MM.1S (cell line): ENCODE results near the gene PIEZO1.
A peak's percentile ranks its signal among the peaks of the same experiment; 100 is the strongest.

Experiments
- DNase-seq: peaks from one replicate; pipeline ENCODE4 v3.0.0-alpha.2; 2015
- H2AFZ ChIP-seq: fragments of 300-600 bp; sonication (generic); 2 replicates; pipeline ENCODE4 v1.6.0; 2016; ENCODE audit warnings: antibody characterized with exemption, low read length
- H3F3A ChIP-seq: fragments of 300-600 bp; sonication (generic); 2 replicates; pipeline ENCODE4 v1.6.1; 2016; ENCODE audit warnings: mild to moderate bottlenecking, antibody characterized with exemption, low read length, moderate library complexity, mixed read lengths; ENCODE audit not compliant: insufficient read depth
- H3K27ac ChIP-seq: fragments of 300-600 bp; sonication (generic); 2 replicates; pipeline ENCODE4 v1.5.1; 2016; ENCODE audit warnings: mild to moderate bottlenecking, low read length
- H3K27me3 ChIP-seq: fragments of 300-600 bp; sonication (generic); replicated peaks from 2 replicates; pipeline ENCODE4 v1.6.0; 2016; ENCODE audit warnings: low read length; ENCODE audit not compliant: insufficient read depth
- H3K36me3 ChIP-seq: fragments of 300-600 bp; sonication (generic); replicated peaks from 2 replicates; pipeline ENCODE4 v1.6.1; 2016; ENCODE audit warnings: mild to moderate bottlenecking, low read length, mixed read lengths; ENCODE audit not compliant: insufficient read depth
- H3K4me1 ChIP-seq: fragments of 300-600 bp; sonication (generic); 2 replicates; pipeline ENCODE4 v1.6.1; 2016; ENCODE audit warnings: low read length, mixed read lengths
- H3K4me2 ChIP-seq: fragments of 300-600 bp; sonication (generic); 2 replicates; pipeline ENCODE4 v1.6.0; 2016; ENCODE audit warnings: low read depth, low read length
- H3K4me3 ChIP-seq: fragments of 300-600 bp; sonication (generic); 2 replicates; pipeline ENCODE4 v1.5.1; 2016; ENCODE audit warnings: low read length, mixed read lengths
- H3K79me2 ChIP-seq: fragments of 300-600 bp; sonication (generic); 2 replicates; pipeline ENCODE4 v1.6.1; 2016; ENCODE audit warnings: mixed run types, low read length, mixed read lengths
- H3K9ac ChIP-seq: fragments of 300-600 bp; sonication (generic); 2 replicates; pipeline ENCODE4 v1.6.1; 2016; ENCODE audit warnings: low read length, mixed read lengths
- H3K9me2 ChIP-seq: fragments of 300-600 bp; sonication (generic); replicated peaks from 2 replicates; pipeline ENCODE4 v1.6.1; 2016; ENCODE audit warnings: mild to moderate bottlenecking, low read length, mixed read lengths; ENCODE audit not compliant: insufficient read depth
- H3K9me3 ChIP-seq: fragments of 300-600 bp; sonication (generic); replicated peaks from 2 replicates; pipeline ENCODE4 v1.6.1; 2016; ENCODE audit warnings: mild to moderate bottlenecking, low read length, mixed read lengths; ENCODE audit not compliant: insufficient read depth
- H4K20me1 ChIP-seq: fragments of 300-600 bp; sonication (generic); 2 replicates; pipeline ENCODE4 v1.6.1; 2016; ENCODE audit warnings: mild to moderate bottlenecking, low read length, moderate library complexity, mixed read lengths; ENCODE audit not compliant: insufficient read depth
- EZH2 ChIP-seq: fragments of 300-600 bp; sonication (generic); optimal IDR thresholded peaks from 2 replicates; pipeline ENCODE3; 2017; ENCODE audit warnings: low read depth, mild to moderate bottlenecking, antibody characterized with exemption, low read length, mixed read lengths
- EZH2phosphoT487 ChIP-seq: fragments of 300-600 bp; sonication (generic); IDR thresholded peaks from 2 replicates; pipeline ENCODE4 v1.6.1; 2018; ENCODE audit warnings: antibody characterized with exemption, low read length
- TF ChIP-seq, protein P1 (sequence below): fragments of 300-600 bp; sonication (generic); IDR thresholded peaks from 2 replicates; pipeline ENCODE4 v1.5.1; 2016; ENCODE audit warnings: antibody characterized with exemption, low read length, mixed read lengths

The PIEZO1 gene

DNA sequence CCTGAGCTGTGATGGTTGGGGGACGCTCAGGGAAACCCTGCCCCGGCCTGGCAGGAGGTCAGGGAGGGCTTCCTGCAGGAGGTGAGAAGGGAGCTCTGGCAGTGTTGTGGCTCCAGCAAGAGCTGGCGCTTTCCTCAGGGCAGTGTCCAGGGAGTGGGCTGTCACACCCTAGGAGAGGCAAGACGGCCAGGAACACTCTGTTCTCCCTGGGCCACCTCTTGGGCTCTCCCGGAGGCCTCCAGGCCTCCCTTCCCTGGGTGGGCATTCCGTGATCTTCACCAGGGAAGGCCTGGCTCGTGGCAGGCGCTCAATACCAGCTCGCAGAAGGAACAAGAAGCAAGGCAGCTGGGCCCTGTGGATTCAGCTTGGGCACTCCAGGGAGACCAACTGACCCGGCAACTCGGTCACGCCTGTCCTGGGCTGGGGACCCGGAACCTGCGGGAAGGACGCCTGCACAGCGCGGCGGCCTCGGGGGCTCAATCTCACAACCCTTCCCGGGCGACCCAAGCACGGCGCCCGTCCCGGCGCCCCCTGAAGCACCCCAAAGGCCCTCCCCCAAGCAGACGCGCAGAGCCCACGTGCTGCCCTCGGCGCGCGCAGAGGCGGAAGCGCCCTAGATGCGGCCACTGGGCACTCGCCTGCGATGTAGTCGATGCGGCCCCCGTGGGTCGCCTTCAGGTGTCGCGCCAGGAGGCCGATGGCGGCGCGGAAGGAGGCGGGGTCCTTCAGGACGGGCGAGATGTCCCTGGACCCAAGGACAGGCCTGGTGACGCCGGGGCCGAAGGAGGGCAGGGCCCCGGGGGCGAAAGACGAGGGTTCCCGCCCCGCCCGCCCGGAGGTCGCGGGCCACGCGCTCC, 26.1 kb upstream of the PIEZO1 start:
- Histone ChIP-seq H3F3A (peaks cover 10% of the 10 kb centered on the region; the same call in 1 of the 2 replicates), H3K9me2 (no peaks in the 10 kb centered on the region), H3K79me2 (peaks cover 38% of the 10 kb centered on the region), H3K9ac (peak overlapping the region; percentile 75), H4K20me1 (no peaks in the 10 kb centered on the region), H3K4me3 (peak overlapping the region; percentile 70), H3K27ac (peak overlapping the region; percentile 61; the same call in 1 of the 2 replicates), H3K27me3 (0 out of 2 replicates have a peak, but pooled peaks cover 4% of the 10 kb centered on the region), H2AFZ (no peak overlapping the region), H3K36me3 (no peaks in the 10 kb centered on the region), H3K4me1 (peaks cover 6% of the 10 kb centered on the region; the same call in 1 of the 2 replicates), H3K9me3 (no peaks in the 10 kb centered on the region), H3K4me2 (peak overlapping the region; percentile 92)
- TF ChIP-seq EZH2 (no peak), EZH2phosphoT487 (no peak)
- TF ChIP-seq, protein P1, sequence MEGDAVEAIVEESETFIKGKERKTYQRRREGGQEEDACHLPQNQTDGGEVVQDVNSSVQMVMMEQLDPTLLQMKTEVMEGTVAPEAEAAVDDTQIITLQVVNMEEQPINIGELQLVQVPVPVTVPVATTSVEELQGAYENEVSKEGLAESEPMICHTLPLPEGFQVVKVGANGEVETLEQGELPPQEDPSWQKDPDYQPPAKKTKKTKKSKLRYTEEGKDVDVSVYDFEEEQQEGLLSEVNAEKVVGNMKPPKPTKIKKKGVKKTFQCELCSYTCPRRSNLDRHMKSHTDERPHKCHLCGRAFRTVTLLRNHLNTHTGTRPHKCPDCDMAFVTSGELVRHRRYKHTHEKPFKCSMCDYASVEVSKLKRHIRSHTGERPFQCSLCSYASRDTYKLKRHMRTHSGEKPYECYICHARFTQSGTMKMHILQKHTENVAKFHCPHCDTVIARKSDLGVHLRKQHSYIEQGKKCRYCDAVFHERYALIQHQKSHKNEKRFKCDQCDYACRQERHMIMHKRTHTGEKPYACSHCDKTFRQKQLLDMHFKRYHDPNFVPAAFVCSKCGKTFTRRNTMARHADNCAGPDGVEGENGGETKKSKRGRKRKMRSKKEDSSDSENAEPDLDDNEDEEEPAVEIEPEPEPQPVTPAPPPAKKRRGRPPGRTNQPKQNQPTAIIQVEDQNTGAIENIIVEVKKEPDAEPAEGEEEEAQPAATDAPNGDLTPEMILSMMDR: no peak
- DNase-seq: peak; percentile 63

DNA sequence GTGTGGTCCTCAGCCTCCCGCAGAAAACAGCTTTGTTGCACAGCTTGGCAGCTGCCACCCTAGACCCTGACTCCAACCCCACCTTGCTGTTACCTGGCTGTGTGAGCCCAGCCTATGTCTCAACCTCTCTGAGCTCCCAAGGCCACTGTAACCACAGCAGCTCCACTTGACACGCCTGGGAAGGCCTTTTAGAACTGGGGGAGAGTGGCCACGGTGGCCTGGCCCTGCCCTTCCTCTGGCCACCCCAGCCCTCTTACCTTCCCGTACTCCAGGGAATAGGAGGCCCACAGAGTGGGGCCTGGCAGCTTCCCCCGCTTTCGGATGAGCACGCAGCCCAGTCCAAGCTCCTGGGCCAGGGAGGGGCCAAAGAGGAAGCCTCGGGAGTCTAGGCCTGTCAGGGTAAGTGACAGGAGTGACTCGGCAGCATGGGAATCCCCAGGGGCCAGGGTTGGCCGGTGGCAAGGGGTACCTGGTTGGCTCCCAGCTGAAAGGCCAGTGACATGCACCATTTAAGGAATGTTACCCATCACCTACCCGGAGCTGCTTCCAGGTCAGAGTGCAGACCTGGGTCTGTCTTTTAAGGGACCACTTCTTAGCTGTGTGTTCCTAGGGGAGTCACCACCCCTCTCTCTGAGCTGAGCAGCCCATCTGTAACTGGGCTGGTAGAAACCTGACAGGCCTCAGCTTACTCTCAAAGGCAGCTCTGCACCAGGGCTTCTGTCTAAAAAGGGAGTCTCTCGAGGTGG, 25.3 kb upstream of the PIEZO1 start:
- Histone ChIP-seq H4K20me1 (no peaks in the 10 kb centered on the region), H3K9ac (peak overlapping the region; percentile 75; the same call in 1 of the 2 replicates), H3K79me2 (peaks cover 46% of the 10 kb centered on the region), H3K9me3 (no peaks in the 10 kb centered on the region), H3K9me2 (no peaks in the 10 kb centered on the region), H3K4me3 (peak overlapping the region; percentile 70), H3K4me2 (peak overlapping the region; percentile 92), H3K36me3 (no peaks in the 10 kb centered on the region), H3K4me1 (peaks cover 6% of the 10 kb centered on the region; the same call in 1 of the 2 replicates), H3K27me3 (0 out of 2 replicates have a peak, but pooled peaks cover under 1% of the 10 kb centered on the region), H3K27ac (peak overlapping the region; percentile 61; the same call in 1 of the 2 replicates), H3F3A (peaks cover 10% of the 10 kb centered on the region; the same call in 1 of the 2 replicates), H2AFZ (no peak overlapping the region)
- no peak for TF ChIP-seq EZH2
- TF ChIP-seq, protein P1: no peak
- TF ChIP-seq EZH2phosphoT487: no peak
- DNase-seq: no peak

DNA sequence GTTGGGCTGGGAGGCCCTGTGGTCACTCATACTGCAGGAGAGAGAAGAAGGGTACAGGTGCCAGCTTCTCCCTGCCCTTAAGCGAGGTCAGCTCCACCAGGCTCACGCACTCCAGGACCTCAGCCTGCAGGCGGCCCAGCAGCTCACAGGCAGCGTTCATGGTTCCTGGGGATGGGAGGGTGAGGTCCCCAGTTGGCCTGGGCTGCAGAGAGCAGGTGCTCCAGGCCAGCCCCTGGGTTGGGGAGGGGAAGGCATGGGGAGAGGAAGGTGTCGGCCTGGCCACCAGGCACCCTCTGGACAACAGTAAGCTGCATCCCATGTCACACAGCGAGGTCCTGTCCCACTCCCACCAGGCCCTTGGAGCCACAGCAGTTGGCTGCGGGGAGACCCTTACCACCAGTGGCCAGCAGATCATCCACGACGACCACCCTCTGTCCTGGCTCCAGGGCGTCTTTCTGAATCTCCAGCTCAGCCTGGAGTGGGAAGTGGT, 24.7 kb upstream of the PIEZO1 start:
- peaks cover 10% of the 10 kb centered on the region; the same call in 1 of the 2 replicates for H3F3A ChIP-seq
- H3K27me3 ChIP-seq: no peaks in the 10 kb centered on the region
- H2AFZ ChIP-seq: no peak overlapping the region
- peak overlapping the region; percentile 75; the same call in 1 of the 2 replicates for H3K9ac ChIP-seq
- peak overlapping the region; percentile 92; the same call in 1 of the 2 replicates for H3K4me2 ChIP-seq
- H3K79me2 ChIP-seq: peaks cover 52% of the 10 kb centered on the region
- H3K4me1 ChIP-seq: peaks cover 6% of the 10 kb centered on the region; the same call in 1 of the 2 replicates
- no peaks in the 10 kb centered on the region for H3K9me3 ChIP-seq
- peak overlapping the region; percentile 70; the same call in 1 of the 2 replicates for H3K4me3 ChIP-seq
- H3K27ac ChIP-seq: peak overlapping the region; percentile 61; the same call in 1 of the 2 replicates
- DNase-seq: no peak
- TF ChIP-seq, protein P1: no peak
- no peak for TF ChIP-seq EZH2phosphoT487
- no peak for TF ChIP-seq EZH2
- no peaks in the 10 kb centered on the region for H4K20me1 ChIP-seq
- H3K9me2 ChIP-seq: no peaks in the 10 kb centered on the region
- no peaks in the 10 kb centered on the region for H3K36me3 ChIP-seq
